Endothelial cell of umbilical vein (primary cell): ENCODE data around the gene EDC3.

Experiments
- CTCF ChIP-seq, 2 donors: IDR thresholded peaks; 1 replicate in 1 of 2; 2 replicates in 1 of 2; pipeline ENCODE4 v1.5.1; 2011; ENCODE audit warnings: low read length in 2 of 2, mild to moderate bottlenecking in 2 of 2, moderate library complexity in 2 of 2, control low read depth in 1 of 2, inconsistent platforms in 1 of 2, low read depth in 1 of 2; ENCODE audit not compliant: insufficient read depth in 1 of 2; ENCODE audit errors: extremely low read depth in 1 of 2
- POLR2A ChIP-seq: IDR thresholded peaks from 2 replicates; pipeline ENCODE4 v1.6.1; 2012; ENCODE audit warnings: low read depth, mild to moderate bottlenecking, control low read depth, low read length

- TF ChIP-seq CTCF (IDR thresholded peaks at IDR 0.05; ENCODE audit: extremely low read depth in 1 of 2, insufficient read depth in 1 of 2, low read depth in 1 of 2, low read length in 2 of 2) (no peak), POLR2A (no peak)
Observed at GRCh38 chr15:74632601-74633000, 63.2 kb downstream of the EDC3 start.
